Stimulated activated CD4-positive, alpha-beta T cell treated with anti-CD3 and anti-CD28 coated beads, Interleukin-1b, Interleukin-23, amount 100 ng/mL, for 24 hours (primary cell): ENCODE measurements around the gene ENO4.

Experiments
- DNase-seq, 4 experiments: peaks; one replicate each; pipeline ENCODE4 v3.0.0-alpha.2; 2020; ENCODE audit warnings: low read depth in 4 of 4, low spot score in 1 of 4

ENO4 gene

DNA sequence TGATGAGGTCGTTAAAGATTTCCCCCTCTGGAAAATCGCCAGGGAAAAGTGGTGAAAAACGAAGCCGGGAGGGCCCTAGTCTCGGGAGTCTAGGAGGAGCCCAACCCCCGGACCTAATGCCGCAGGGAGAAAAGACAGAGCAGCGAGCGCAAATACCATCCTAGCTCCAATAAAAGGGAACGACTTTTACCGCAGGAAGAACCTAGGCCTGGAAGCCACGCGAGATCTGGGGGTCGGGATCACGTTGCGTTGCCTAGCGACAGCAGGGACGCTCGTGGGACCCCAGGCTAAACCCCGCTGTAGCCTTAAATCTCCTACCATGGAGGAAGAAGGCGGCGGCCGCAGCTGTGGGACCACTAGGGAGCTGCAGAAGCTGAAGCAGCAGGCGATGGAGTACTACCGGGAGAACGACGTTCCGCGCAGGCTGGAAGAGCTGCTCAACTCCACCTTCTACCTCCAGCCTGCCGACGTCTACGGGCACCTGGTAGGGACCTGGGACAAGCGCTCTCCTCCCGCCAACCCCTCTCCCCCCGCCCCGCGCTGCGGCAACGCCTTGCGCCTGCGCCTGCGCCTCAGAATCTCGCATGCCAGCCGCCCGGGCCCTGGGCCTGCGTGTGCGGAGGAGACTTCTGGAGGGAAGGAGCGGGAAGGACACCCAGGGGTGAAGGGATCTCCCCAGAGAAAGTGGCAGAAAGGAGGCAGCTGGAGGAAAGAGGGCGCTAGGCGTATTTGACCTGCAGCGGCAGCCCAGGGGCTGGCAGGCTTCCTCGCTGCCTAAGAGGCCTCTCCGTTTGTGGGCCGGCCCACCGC, at the start of gene ENO4:
ENO4 (plus strand) TSS at position 252 of the 810 bp plus-strand sequence; CDS start at position 320, 68 bp downstream.
- DNase-seq, result peak in 2 of 4 experiments; percentile 6 to 20

DNA sequence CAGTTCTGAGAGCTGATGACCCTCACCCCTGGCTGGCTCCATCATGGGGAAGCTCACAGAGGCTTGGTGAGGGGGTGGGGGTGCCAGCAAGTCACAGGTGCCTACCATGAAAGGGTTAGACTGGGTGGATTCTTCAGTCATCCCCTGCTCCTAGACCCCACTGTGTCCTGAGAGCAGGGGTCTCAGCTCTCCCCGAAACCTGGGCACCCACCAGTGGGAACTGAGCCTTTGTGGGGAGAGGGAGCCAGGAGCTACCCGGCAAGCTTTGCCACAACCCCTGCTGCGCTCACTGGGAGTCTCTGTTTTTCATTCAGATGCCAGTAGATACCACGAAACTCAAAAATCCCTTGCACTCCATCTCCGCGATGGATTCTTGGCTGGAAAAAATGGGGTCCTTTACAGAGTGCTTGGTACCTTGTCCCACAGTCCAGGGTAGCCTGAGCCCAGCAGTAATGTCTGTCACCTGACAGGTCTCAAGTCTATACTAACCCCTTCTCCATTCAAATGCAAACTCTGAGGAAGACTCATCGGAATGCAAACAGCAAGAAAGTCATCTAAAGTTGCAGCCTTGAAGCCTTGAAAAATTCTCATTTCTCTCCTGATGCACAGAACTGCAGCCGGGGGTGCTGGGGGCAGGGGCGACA, 48.9 kb upstream of the ENO4 start:
- no peak for DNase-seq

GRCh38 chr10:116801658-116802057, 47.6 kb upstream of the ENO4 start:
- no peak for DNase-seq

GRCh38 chr10:116802474-116802873, 46.8 kb upstream of the ENO4 start:
- no peak for DNase-seq

DNA sequence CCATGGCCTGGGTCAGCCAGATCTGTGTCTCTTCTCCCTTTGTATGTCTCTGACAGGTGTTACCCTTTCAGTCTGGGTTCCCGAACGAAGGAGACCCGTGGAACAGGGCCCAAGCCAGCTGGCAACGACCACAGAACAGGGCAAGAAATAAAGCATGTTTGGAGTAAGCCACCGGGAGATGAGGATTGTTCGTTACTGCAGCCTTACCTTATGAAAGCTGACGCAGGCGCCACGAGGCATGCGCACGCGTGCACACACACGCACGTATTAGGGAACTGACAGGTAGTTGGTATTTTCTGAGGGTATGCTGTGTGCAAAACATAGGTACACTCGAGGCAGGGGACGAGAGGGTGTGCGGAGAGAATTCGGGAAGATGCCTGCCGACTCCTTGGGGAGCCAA, 46.4 kb upstream of the ENO4 start:
- no peak for DNase-seq

DNA sequence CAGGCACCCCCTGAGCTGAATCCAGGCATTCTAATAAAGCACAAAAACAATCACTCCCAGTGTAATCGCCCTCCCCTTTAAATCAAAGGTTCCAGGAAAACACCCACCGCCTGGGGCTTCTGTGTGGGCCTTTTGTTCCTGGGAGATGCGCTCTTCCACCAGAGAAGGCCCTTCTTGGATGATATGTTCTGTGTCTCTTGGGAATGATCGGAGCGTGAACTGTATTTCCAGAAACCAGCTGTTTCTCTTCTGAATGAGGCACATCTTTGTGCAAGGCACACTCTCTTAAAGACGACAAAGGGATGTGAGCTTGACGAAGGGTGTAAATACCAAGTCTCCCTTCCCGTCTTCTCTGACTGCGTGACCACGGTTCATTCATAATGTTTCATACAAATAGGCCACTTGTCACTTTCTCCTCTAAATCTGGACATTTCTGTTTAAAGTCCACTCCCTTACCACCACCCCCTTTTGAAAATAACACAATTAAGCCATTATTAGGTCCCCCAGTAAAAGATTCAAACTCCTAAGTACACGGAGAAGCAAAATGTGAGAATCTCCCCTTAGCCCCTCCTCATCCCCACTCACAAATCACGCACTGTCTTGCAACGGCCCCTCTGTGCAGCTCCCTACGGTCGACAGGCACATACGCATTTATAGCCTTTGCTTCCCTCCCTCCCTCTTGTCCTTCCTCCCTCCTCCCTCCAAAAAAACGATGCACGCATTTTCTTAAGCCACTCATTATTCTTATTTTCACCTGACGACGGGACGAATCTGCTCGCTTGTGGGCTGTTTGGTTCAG, 45.6 kb upstream of the ENO4 start:
- DNase-seq, result no peak

DNA sequence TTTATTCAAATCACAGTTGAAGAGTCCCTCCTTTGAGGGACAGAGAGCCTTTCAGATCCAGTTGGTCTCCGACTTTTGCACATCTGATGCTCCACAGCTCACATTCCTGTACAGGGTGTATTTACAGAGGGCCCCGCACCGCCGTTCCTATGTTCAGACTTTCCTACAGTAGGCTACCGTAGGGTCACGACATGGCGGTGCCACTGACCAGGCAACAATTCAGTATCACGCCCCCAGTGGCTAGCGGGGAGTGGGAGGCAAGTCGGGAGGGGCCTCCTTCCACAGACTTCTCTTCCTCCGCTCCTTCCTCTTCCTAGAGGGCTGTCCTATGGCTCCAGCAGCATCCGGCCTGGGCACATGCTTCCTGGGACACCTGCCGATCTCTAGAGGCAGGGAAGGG, 40.6 kb upstream of the ENO4 start:
- no peak for DNase-seq

DNA sequence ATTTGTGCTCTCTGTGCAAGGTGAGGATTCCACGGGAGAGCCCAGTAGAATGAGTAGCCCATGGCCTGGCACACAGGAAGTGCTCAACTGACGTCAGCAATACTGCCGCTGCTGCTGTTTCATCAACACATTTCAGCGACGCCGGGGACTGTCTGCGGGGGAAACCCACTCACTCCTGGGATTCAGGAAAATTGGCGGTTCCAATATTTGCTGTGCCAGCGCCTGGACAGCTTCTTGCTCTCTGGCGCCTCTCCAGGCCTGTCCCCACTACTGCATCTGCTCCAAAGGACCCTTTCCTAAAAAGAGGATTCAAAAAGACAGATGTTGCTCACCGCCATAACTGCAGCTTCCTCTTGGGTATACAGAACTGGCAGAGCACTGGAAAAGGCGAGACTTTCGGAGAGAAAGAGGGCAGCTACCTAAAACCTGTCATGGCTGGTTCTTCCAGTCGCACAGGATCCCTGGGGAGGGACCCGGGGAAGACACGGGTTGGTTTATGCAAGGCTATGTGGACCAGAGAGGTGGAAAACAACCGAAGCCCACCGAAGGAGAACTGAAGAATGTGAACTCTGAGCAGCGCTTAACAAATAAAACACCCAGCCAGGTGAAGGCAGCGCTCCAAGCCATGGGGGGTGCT, 39.7 kb upstream of the ENO4 start:
- no peak for DNase-seq

DNA sequence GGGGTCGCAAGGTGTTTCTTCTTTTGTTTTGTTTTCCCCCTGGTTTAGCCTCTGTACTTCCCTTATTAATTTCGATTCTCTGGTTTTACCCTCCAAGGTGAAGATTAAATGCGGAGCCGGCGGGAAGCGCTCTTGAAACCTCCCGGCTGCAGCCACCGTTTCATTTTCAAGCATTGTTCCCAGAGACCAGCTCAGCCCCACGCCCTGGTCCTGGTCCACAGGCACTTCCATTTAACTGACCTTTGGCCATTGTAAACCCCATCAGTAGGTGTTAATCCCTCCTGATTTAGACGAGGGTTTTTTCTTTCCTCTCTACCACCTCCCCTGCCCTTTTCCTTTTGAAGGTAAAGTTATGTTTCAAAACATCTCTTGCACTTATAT, 39.2 kb upstream of the ENO4 start:
- DNase-seq, result no peak

DNA sequence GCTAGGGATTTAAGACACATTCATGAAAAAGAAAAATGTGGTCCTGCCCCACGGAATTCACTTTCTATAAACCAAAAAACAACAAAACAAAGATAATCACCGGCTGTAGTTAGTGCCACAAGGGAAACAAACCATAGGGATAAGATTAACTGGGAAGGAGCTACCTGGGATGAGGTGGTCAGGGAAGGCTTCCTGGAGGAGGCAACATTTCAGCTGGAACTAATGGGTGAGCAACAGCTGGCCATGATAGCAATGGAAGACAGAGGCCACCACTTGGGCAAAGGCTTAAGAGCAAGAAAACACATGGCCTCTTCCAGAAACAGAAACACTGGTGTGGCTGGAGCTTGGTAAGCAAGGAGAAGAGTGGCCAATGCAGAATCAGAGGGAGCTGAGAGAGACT, 38.4 kb upstream of the ENO4 start:
- DNase-seq, result no peak

- no peak for DNase-seq
These were observed 37.6 kb upstream of the ENO4 start for GRCh38 chr10:116811691-116812090.

DNA sequence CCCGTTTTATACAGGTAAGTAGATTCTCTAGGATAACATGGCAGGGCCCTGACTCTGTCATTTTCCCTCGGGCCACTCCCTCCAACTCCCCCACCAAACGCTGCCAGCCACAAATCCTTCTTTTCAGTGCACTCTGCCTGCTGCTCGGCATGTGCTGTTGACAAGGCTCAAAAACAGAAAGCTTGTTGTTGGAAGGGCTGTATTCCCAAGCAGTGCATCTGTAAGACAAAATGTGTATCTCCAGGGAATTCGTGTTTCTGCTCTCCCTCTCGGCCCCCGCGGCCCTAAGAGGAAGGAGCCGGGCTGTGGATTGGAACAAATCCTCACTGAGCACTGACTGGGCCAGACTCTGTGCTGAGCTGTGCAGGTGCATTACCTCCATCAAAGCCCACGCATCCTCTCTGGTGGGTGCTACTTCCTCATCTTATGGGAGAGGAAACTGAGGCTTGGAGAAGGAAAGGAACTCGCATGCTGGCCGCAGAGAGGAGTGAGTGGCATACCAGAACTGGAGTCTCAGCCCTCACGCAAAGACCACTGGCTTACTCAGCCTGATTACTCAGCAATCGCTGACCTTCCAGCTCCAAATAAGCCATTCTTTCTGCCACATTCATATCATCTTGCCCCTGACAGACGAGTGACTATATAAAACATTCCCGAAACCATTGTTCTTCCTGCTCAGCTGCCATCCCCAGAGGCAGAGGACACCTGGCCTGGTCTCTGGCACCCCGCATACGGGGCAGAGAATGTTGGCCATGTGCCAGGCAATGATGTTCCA, 33.5 kb upstream of the ENO4 start:
- DNase-seq, result no peak

- DNase-seq, result no peak
These were observed 32.1 kb upstream of the ENO4 start for GRCh38 chr10:116817178-116817577.

GRCh38 chr10:116817780-116818343, 31.4 kb upstream of the ENO4 start:
- DNase-seq, result no peak

DNA sequence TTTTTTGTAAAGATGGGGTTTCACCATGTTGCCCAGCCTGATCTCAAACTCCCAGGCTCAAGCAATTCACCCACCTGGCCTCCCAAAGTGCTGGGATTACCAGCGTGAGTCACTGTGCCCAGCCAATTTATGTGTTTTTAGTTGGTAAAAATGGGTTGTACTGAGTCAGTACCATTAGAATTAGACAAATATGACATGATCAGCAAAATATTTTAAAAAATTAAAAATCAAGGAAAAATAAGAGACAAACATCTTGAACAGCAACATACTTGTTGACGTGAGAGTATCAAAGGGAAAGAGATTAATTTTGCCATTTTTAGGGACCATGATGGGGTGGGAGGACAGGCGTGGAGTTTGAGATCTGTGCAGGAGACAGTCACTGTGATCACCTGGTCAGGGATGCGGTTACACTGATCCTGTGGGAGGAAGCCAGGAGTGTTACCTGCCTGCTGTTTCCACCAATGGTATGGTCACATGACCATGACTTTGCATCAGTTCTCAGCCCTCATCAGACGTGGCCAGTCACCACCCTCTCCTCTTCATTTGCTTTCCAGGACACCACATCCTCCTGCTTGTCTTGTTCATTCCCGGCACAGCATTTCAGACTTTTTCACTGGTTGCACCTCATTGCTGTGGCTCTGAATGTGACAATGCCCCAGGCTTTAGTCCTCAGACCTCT, 29.2 kb upstream of the ENO4 start:
- no peak for DNase-seq

DNA sequence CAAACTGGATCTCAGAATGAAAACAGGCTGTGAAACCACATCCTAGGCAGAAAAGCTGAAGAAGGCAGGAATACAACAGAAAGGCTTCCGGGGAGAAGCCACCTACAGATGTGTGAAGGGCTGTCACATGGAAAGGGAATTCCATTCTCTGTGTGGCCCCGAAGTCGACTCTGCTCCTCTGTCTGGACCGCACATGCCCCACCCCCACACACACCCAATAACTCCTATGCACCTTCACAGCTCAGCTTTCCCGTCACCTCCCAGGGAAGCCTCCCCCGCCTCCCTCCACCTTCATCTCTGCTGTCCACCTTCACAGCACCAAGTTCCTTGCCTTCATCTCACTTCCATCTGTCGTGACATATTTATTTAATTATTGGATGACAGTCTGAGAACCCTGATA, 23.4 kb upstream of the ENO4 start:
- no peak for DNase-seq

DNA sequence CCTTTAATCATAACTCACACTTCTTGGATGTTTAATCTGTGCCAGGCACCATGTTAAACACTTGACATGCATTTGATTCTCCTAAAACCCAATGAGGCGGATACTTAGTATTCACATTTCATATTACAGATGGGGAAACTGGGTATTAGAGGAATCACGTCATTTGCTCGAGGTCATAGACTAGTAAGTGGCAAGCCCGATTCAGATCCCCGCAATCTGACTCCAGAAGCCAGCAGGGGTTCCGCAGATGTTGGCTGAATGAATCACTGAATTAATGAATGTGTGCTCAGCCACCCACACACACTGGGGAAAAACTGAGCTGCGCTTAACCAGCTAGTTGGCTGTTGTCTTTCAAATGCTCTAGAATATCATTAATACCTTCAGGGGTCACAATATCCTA, 22.5 kb upstream of the ENO4 start:
- DNase-seq, result no peak

DNA sequence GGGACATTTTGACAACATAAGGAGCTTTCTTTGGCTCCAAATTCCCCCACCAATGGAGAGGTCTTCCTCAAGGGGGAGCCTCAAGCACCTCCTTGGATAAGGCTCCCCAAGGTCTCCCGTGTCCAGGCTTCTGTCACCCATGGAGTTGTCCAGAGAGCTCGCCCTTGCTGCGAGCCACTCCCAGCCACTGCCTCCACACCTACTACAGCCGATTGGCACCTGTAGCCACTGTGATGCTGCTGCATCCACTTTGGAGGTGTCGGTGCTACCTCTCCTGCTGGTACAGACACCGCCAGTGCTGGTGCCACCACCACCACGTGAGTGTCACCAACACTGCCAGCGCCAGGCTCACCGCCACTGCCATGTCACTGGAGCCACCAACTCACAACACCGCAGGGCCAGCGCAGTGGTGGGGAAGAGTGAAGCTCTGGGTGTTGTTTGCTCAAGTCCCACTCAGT, 22.1 kb upstream of the ENO4 start:
- no peak for DNase-seq

- no peak for DNase-seq
These were observed 21.2 kb upstream of the ENO4 start for GRCh38 chr10:116828116-116828515.

- no peak for DNase-seq
These were observed 19.6 kb upstream of the ENO4 start for GRCh38 chr10:116829711-116830110.
